ENCODE data around the gene TUBE1. TPM values are rescaled to one million over a fixed set of nuclear protein-coding genes. Genes with fewer than 3 reads are reported as not detected.
"Not testable (repeated sequence)": the region's sequence is repeated elsewhere in the genome, so short reads cannot be mapped to it uniquely, and the experiment has no call there.

The TUBE1 gene
- total and polyA plus RNA-seq, 8 donors, result 14.2 to 55.1 (median 44.6) TPM

GRCh38 chr6:112049026-112049799 is 38.1 kb downstream of the TUBE1 start:
- intact Hi-C loops (cut with DNase I), result no loop called here
- no peak for DNase-seq
- ATAC-seq, result no peak

GRCh38 chr6:112047523-112047922 is 39.8 kb downstream of the TUBE1 start:
- ATAC-seq; H3K36me3 ChIP-seq; intact Hi-C loops (cut with DNase I); H3K9me3 ChIP-seq; H3K27ac ChIP-seq; H3K4me1 ChIP-seq; H3K27me3 ChIP-seq; H3K4me3 ChIP-seq; DNase-seq: not testable (repeated sequence)

More at GRCh38 chr6:112049026-112049799, 38.1 kb downstream of the TUBE1 start:
- Histone ChIP-seq H3K36me3 (no peaks in the 10 kb centered on the region), H3K4me1 (no peaks in the 10 kb centered on the region), H3K4me3 (no peak overlapping the region), H3K27ac (no peak overlapping the region), H3K27me3 (no peaks in the 10 kb centered on the region), H3K9me3 (no peaks in the 10 kb centered on the region)
- no peak for TF ChIP-seq CTCF (IDR thresholded peaks at IDR 0.05)

GRCh38 chr6:112044856-112045255 is 42.4 kb downstream of the TUBE1 start:
- Histone ChIP-seq H3K4me3 (no peak overlapping the region), H3K36me3 (no peaks in the 10 kb centered on the region), H3K27ac (no peak overlapping the region), H3K9me3 (no peaks in the 10 kb centered on the region), H3K4me1 (no peaks in the 10 kb centered on the region), H3K27me3 (no peaks in the 10 kb centered on the region)
- DNase-seq (no peak), ATAC-seq (no peak)
- intact Hi-C loops (cut with DNase I), result loop anchor here in 1 of 2 donors (5.0 kb wide), 1 partner anchor 338 kb away; no protein-coding TSS in a partner anchor
- TF ChIP-seq CTCF (IDR thresholded peaks at IDR 0.05), result no peak

- intact Hi-C loops (cut with DNase I), result loop anchor here in 1 of 2 donors (5.0 kb wide), 1 partner anchor 337 kb away; no protein-coding TSS in a partner anchor
- no peak for TF ChIP-seq CTCF (IDR thresholded peaks at IDR 0.05)
- H3K4me3 ChIP-seq, result no peak overlapping the region
These were observed 43.1 kb downstream of the TUBE1 start for GRCh38 chr6:112044196-112044595.

GRCh38 chr6:112043032-112044007 is 44.0 kb downstream of the TUBE1 start:
- Histone ChIP-seq H3K9me3 (no peaks in the 10 kb centered on the region), H3K27ac (peak overlapping the region; percentile 82 to 86), H3K4me3 (peak overlapping the region; percentile 43 to 56), H3K36me3 (no peaks in the 10 kb centered on the region), H3K27me3 (no peaks in the 10 kb centered on the region), H3K4me1 (peaks cover 0 to 2% of the 10 kb centered on the region in 2 donors)
- peak; percentile 96 to 97 for TF ChIP-seq CTCF (IDR thresholded peaks at IDR 0.05)
- peak; percentile 99 for ATAC-seq
- DNase-seq, result peak; percentile 90 to 97 (median 93)
- intact Hi-C loops (cut with DNase I), result loop anchor here in 1 of 2 donors (5.0 kb wide), 1 partner anchor 336 kb away; no protein-coding TSS in a partner anchor

More at GRCh38 chr6:112044196-112044595, 43.1 kb downstream of the TUBE1 start:
- H3K36me3 ChIP-seq, result no peaks in the 10 kb centered on the region
- no peaks in the 10 kb centered on the region for H3K27me3 ChIP-seq
- DNase-seq, result no peak
- no peaks in the 10 kb centered on the region for H3K9me3 ChIP-seq
- no peak for ATAC-seq
- peak overlapping the region in 1 of 2 donors; percentile 86 for H3K27ac ChIP-seq
- H3K4me1 ChIP-seq, result no peaks in the 10 kb centered on the region
